HepG2 (cell line): ENCODE measurements around the gene XDH.

Source experiments
- CREM ChIP-seq, 2 experiments: sonication (generic) in 1 of 2; formaldehyde crosslinking in 1 of 2; IDR thresholded peaks; 2 replicates each; pipeline versions ENCODE4 v1.4.0 to v1.6.1; 2016 to 2020; ENCODE audit warnings: antibody characterized with exemption in 1 of 2, mild to moderate bottlenecking in 1 of 2, missing genetic modification reagents in 1 of 2
- NONO ChIP-seq, 2 experiments: fragments of 450-650 bp in 1 of 2; sonication (generic) in 1 of 2; formaldehyde crosslinking in 1 of 2; IDR thresholded peaks in 1 of 2; conservative IDR thresholded peaks in 1 of 2; 2 replicates each; pipeline versions ENCODE4 v1.6.1 to v1.8.0; 2017 to 2022; ENCODE audit warnings: mild to moderate bottlenecking in 1 of 2, missing genetic modification reagents in 1 of 2, moderate library complexity in 1 of 2
- RAD21 ChIP-seq: fragments of 450-650 bp; formaldehyde crosslinking; IDR thresholded peaks from 2 replicates; pipeline ENCODE4 v1.5.0; 2020; ENCODE audit warnings: mild to moderate bottlenecking
- SP4 ChIP-seq: sonication (generic); formaldehyde crosslinking; IDR thresholded peaks from 2 replicates; pipeline ENCODE4 v1.8.1; 2023; ENCODE audit warnings: mild to moderate bottlenecking, missing genetic modification reagents
- YY1 ChIP-seq: IDR thresholded peaks from 2 replicates; pipeline ENCODE4 v1.6.1; 2011; ENCODE audit warnings: low read length, low read depth, moderate library complexity, mild to moderate bottlenecking; ENCODE audit not compliant: insufficient read depth, insufficient replicate concordance
- ZNF629 ChIP-seq: sonication (generic); formaldehyde crosslinking; conservative IDR thresholded peaks from 2 replicates; pipeline ENCODE4 v1.5.0; 2020; ENCODE audit warnings: missing genetic modification reagents
- TF ChIP-seq, protein P1 (sequence below): sonication (generic); formaldehyde crosslinking; IDR thresholded peaks from 2 replicates; pipeline ENCODE4 v1.5.0; 2020; ENCODE audit warnings: mild to moderate bottlenecking, missing genetic modification reagents, moderate library complexity
- TF ChIP-seq, protein P2 (sequence below), 2 experiments: IDR thresholded peaks; 2 replicates each; pipeline ENCODE4 v1.6.1; 2011 to 2012; ENCODE audit warnings: low read length in 2 of 2, borderline replicate concordance in 1 of 2, low read depth in 1 of 2, mild to moderate bottlenecking in 1 of 2, moderate library complexity in 1 of 2

DNA sequence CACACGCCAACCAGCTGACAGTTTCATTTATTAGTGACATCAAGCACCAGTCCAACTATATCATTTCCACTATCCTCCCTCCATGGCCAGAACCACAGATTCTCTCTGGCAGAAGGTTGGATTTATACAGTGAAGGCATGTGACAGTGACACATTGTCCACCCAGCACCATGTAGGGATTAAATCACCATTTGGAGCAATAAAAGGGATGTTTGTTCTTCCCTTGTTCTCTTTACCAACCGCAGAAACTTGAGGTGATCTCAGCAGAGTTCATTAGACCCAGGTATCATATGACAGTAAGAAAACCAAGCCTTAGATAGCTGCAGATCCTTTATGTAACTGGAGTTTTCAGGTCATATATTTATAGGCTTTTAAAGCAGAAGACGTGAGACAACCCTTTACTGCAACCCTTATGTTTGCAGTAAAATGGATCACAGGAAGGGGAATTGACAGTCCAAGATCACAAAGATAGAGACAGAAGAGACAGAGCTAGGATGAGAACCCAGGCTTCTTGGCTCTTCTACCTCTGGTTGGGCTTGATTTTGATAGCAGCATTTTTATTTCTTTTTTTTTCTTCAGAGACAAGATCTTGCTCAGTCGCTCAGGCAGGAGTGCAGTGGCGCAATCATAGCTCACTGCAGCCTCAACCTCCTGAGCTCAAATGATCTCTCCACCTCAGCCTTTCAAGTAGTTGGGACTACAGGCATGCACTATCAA lies 80.1 kb downstream of the XDH start:
- TF ChIP-seq, protein P1, sequence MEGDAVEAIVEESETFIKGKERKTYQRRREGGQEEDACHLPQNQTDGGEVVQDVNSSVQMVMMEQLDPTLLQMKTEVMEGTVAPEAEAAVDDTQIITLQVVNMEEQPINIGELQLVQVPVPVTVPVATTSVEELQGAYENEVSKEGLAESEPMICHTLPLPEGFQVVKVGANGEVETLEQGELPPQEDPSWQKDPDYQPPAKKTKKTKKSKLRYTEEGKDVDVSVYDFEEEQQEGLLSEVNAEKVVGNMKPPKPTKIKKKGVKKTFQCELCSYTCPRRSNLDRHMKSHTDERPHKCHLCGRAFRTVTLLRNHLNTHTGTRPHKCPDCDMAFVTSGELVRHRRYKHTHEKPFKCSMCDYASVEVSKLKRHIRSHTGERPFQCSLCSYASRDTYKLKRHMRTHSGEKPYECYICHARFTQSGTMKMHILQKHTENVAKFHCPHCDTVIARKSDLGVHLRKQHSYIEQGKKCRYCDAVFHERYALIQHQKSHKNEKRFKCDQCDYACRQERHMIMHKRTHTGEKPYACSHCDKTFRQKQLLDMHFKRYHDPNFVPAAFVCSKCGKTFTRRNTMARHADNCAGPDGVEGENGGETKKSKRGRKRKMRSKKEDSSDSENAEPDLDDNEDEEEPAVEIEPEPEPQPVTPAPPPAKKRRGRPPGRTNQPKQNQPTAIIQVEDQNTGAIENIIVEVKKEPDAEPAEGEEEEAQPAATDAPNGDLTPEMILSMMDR (CRISPR knock-in tag) = no peak
- TF ChIP-seq YY1 = no peak
- no peak for TF ChIP-seq ZNF629 (CRISPR knock-in tag)
- TF ChIP-seq NONO (IDR thresholded peaks at IDR 0.05) = no peak
- TF ChIP-seq NONO (CRISPR knock-in tag; conservative IDR thresholded peaks at IDR 0.05) = no peak
- no peak for TF ChIP-seq RAD21 (CRISPR knock-in tag)
- TF ChIP-seq, protein P2, sequence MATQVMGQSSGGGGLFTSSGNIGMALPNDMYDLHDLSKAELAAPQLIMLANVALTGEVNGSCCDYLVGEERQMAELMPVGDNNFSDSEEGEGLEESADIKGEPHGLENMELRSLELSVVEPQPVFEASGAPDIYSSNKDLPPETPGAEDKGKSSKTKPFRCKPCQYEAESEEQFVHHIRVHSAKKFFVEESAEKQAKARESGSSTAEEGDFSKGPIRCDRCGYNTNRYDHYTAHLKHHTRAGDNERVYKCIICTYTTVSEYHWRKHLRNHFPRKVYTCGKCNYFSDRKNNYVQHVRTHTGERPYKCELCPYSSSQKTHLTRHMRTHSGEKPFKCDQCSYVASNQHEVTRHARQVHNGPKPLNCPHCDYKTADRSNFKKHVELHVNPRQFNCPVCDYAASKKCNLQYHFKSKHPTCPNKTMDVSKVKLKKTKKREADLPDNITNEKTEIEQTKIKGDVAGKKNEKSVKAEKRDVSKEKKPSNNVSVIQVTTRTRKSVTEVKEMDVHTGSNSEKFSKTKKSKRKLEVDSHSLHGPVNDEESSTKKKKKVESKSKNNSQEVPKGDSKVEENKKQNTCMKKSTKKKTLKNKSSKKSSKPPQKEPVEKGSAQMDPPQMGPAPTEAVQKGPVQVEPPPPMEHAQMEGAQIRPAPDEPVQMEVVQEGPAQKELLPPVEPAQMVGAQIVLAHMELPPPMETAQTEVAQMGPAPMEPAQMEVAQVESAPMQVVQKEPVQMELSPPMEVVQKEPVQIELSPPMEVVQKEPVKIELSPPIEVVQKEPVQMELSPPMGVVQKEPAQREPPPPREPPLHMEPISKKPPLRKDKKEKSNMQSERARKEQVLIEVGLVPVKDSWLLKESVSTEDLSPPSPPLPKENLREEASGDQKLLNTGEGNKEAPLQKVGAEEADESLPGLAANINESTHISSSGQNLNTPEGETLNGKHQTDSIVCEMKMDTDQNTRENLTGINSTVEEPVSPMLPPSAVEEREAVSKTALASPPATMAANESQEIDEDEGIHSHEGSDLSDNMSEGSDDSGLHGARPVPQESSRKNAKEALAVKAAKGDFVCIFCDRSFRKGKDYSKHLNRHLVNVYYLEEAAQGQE (IDR thresholded peaks at IDR 0.05; ENCODE audit: borderline replicate concordance in 1 of 2, low read depth in 1 of 2, low read length in 2 of 2) = no peak
- TF ChIP-seq SP4 (CRISPR knock-in tag) = no peak
- TF ChIP-seq CREM (IDR thresholded peaks at IDR 0.05) = no peak
- no peak for TF ChIP-seq CREM (CRISPR knock-in tag; IDR thresholded peaks at IDR 0.05)
